Stimulated activated CD4-positive, alpha-beta T cell treated with anti-CD3 and anti-CD28 coated beads, Interleukin-12 subunit alpha, Interleukin-12 subunit beta, amount 100 ng/mL, for 48 hours (primary cell): ENCODE results near the gene TBCC.

Source experiments
- DNase-seq, 3 donors: peaks; one replicate each; pipeline ENCODE4 v3.0.0-alpha.2; 2020; ENCODE audit warnings: low read depth in 2 of 3, low spot score in 1 of 3

Gene TBCC

GRCh38 chr6:42774201-42774600 lies 28.3 kb upstream of the TBCC start:
- DNase-seq: no peak

DNA sequence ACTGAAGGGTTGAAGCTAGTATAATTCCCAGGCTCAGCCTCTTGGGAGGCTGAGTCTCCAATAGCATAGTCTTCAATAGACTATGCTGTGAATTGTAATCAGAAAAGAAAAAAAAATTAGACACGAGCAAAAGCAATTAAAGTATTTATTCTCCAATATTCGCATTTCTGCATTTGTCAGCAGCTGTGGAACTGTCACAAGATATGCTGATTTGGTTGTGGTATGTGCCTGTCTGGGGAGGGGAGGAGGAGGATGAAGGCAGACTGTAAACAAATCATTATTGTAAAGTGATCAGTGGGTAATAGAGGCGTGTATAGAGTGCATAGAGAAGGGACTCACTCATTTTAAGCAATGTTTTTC lies 25.8 kb upstream of the TBCC start:
- DNase-seq: no peak

DNA sequence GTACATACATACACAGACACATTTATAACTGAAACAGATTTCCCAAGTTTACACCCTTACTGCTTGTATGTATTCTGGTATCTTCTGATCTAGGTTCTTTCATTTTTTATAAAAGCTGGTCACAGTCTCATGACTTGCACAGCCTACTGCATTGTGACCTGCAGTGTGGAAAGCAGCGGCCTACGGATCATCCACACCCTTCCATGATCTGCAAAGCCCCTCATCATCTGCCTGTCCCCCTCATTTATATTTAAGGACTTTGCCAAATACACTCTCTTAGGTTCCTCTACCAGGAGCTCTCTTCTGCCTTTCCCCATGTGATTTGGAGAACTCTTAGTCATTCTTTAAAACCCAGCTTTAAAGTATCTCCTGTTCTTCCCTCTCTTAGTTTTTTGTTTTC lies 23.9 kb upstream of the TBCC start:
- DNase-seq: no peak

- no peak for DNase-seq
These were observed 23.1 kb upstream of the TBCC start for GRCh38 chr6:42769051-42769450.

- DNase-seq: no peak
These were observed 20.3 kb upstream of the TBCC start for GRCh38 chr6:42766163-42766670.

DNA sequence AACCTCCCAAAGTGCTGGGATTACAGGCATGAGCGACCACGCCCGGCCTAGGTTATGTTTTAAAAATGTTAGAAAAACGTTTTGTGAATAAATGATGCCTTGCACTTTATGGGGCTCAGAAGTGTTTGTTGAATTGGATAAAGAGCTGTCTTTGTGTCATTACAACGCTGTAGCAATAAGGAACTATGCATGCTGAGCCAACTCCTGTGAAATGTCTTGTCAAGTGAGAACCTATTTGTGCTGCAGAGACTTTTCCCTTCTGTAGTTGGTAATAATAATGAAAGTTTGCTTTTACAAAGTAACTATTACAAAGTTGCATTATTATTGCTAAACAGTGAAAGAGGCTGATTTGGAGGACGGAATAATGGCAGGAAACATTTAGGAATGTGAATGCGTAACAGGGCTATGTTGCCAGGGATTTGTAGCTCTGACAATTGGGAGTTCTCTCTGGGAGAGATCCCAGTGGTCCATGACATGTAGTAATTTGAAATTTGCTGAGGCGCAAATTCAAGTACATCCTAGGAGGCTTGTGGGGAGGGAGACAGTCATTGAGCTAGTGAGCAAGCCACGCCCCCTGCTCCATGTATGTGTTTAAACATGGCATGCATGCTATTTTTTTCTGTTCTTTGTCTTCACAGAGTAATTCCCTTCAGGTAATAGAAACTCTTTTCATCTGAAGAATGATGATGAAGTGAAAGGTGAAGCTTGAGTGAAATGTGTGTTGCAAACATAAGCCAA lies 19.2 kb upstream of the TBCC start:
- DNase-seq: no peak

DNA sequence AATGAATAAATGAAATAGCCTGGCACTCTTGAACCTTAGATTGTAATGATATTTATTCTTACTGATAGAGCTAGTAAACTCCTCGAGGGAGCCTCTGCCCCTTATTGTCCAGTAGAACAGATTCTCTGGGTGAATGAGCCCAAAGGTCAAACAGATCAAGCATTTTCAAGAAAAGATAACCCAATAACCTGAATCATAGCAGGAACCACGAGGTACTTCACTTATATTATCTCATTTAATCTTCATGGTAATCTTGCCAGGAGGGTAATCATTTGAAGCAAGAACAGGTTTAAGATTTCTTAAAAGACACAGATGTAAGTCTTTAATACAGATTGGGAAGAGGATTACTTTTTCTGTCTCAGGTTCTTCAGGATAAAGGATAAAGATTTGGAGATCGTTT lies 17.0 kb upstream of the TBCC start:
- DNase-seq: no peak

- no peak for DNase-seq
These were observed 16.5 kb upstream of the TBCC start for GRCh38 chr6:42762426-42762859.

DNA sequence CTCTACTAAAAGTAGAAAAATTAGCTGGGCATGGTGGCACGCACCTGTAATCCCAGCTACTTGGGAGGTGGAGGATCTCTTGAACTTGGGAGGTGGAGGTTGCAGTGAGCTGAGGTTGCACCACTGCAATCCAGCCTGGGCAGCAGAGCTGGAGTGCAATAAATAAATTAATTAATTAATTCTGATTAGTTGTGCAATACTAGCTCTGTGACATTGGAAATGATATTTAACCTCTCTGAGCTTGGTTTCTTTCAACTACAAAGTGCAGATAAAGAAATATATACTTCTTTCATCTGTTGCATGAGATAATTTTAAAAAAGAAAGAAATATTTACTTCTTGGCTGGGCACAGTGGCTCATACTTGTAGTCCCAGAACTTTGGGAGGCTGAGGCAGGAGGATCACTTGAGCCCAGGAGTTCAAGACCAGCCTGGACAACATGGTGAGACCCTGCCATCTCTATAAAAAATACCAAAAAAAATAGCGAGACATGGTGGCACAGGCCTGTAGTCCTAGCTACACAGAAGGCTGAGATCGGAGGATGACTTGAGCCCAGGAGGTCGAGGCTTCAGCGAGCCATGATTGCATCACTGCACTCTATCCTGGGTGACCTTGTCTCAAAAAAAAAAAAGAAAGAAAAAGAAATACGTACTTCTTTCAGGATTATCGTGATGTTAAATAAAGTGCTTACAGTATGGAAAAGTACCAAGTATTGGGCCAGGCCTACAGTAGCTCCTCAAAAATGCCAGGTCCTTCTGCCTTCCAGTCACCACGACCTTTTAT lies 15.6 kb upstream of the TBCC start:
- no peak for DNase-seq

DNA sequence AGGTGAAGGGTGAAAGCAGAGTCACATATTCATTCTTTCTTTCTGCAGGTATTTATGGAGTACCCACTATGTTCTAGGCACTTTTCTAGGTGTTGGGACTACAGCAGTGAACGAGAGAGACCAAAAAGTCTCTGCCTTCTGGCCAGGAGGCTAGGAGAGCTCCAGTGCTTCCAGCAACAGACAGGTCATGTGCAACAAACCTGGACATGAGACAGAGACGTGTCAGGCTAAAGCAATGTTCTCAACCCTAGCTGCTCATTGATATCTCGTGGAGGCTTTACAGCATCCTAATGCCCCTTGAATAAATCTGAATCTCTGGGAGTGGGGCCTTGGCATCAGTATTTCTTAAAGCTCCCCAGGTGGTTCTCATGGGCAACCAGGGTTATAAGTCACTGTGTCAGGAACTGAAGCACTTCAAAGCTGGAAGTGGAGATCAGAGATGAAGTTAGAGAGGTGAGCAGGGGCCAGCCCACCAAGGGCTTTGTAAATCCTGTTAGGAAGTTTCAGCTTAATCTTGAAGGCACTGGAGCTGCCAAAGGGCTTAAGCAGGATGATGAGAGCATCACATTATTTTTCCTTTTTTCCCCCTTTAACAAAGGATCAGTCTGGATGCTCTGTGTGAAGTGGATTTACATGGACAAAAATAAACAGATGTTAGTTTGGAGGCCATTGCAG lies 13.0 kb upstream of the TBCC start:
- DNase-seq: no peak

- DNase-seq: no peak
These were observed 10.8 kb upstream of the TBCC start for GRCh38 chr6:42756722-42757121.

DNA sequence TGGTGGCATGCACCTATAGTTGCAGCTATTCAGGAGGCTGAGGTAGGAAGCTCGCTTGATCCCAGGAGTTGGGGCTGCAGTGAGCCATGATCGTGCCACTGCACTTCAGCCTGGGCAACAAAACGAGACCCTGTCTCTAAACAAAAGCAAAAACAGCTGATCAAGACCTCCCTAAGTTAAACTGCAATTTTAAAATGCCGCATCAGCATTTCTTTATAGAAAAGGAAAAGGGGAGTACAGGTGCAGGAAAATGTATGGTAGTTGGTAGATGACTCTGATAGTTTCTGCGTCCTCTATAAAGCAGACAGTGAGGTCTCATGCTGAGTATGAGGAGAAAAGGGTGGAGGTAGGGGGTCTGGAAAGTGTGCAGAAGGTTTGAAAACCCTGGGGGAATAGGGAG lies 8.9 kb upstream of the TBCC start:
- DNase-seq: no peak

DNA sequence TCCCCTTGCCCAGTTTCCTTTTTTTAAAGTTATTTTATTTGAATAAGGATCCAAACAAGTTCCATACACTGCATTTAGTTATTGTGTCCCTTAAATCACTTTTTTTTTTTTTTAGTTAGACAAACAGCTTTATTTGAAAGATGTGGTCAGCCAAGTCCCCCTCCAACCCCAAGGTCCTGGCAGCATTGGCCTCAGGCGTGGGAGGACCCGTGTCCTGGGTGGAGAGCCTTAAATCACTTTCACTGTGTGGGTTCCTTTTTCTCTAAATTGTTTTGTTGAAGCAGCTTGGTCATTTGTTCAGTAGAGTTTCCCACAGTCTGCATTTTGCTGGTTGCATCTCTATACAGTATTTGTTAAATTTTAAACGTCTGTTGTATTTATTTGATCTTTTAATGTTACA lies 5.2 kb upstream of the TBCC start:
- no peak for DNase-seq

GRCh38 chr6:42748203-42748898 lies 2.4 kb upstream of the TBCC start:
- no peak for DNase-seq

DNA sequence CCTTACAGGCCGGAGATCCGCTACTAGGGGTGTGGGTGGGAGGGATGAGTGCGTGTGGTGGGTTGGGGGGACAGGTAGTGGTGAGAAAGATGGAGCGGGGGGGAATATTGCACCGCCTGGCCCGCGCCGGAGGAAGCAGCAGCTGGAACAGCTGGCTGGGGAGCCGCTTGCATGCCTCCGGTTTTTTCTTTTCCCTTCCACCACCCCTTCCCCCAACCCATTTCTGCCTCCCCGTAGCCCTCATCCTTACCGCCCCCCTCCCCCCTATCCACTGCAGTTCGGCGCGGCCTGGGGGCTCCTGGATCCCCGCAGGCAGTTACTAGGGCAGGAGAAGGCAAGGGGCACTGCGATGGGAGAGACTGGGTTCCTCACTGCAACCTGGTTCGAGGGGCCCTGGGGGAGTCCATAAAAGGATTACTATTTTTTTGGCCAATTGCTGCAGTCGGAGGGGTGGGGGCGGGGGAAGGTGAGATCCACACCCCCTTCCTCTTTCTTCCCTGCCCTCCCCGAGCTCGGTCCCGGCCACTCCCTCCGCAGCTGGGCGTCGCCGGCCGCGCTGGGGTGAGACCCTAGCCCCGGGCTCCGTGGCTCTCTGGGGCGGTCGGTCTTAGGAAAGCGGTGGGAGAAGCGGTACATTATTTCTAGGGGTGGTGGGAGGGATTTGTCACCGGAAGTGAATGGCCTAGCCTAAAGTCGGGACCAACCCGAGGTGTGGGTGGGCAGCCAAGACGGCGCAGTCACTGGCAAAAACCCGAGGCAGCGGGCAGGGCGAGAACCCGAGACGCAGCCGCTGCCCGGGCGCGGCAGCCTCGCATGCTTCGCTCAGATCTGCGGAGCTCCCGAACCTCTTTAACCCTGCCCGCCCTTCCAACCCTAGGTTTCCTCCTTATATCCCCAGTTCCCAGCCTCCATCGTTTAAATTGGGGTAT lies 824 bp upstream of the TBCC start:
- peak; percentile 63 to 80 (median 72) for DNase-seq

- peak in 2 of 3 donors; percentile 21 to 25 for DNase-seq
These were observed 742 bp downstream of the TBCC start for GRCh38 chr6:42745083-42745639.

DNA sequence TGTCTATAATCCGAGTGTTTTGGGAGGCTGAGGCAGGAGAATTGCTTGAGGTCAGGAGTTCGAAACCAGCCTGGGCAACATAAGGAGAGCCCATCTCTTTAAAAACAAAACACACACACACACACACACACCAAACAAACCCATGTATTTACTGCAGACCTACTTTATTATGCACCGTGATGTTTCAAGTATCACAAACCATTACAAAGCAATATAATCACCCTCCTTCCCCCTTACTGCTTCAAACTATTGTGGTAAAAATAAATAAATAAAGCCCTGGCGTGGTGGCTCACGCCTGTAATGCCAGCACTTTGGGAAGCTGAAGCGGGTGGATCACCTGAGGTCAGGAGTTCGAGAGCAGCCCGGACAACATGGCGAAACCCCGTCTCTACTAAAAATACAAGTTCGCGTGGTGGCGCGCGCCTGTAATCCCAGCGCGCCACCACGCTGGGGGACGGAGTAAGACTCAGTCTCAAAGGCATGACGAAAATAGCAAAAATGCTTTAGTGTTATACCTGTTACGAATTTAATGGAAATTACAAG lies 1.5 kb downstream of the TBCC start:
- no peak for DNase-seq

- DNase-seq: no peak
These were observed 3.6 kb downstream of the TBCC start for GRCh38 chr6:42742116-42742894.

- DNase-seq: no peak
These were observed 5.2 kb downstream of the TBCC start for GRCh38 chr6:42740725-42741124.
